GM21723 (cell line): Measurements from ENCODE around the gene PHC2.
A peak's percentile ranks its signal among the peaks of the same experiment; 100 is the strongest.
"Not testable (repeated sequence)": the region's sequence is repeated elsewhere in the genome, so short reads cannot be mapped to it uniquely, and the experiment has no call there.

Experiments used
- ATAC-seq: cut with Tn5 transposase; IDR thresholded peaks from one replicate; pipeline ENCODE4 v1.9.1; 2021; ENCODE audit warnings: mild to moderate bottlenecking, moderate library complexity; ENCODE audit not compliant: unreplicated experiment

PHC2 gene

GRCh38 chr1:33298623-33299277 lies 132.1 kb downstream of the PHC2 start:
- no peak for ATAC-seq

- ATAC-seq: no peak
Observed at GRCh38 chr1:33297911-33298622, 132.8 kb downstream of the PHC2 start.

- ATAC-seq: no peak
Observed at GRCh38 chr1:33296824-33297223, 134.1 kb downstream of the PHC2 start.

GRCh38 chr1:33296082-33296458 lies 134.8 kb downstream of the PHC2 start:
- no peak for ATAC-seq

- peak; percentile 86 for ATAC-seq
Observed at GRCh38 chr1:33295450-33296081, 135.3 kb downstream of the PHC2 start.

- no peak for ATAC-seq
Observed at GRCh38 chr1:33295023-33295422, 135.9 kb downstream of the PHC2 start.

- ATAC-seq: no peak
Observed at GRCh38 chr1:33294071-33295010, 136.6 kb downstream of the PHC2 start.

- no peak for ATAC-seq
Observed at GRCh38 chr1:33292726-33293340, 138.1 kb downstream of the PHC2 start.

- not testable (repeated sequence) for ATAC-seq
Observed at GRCh38 chr1:33290615-33291014, 140.3 kb downstream of the PHC2 start.

- ATAC-seq: no peak
Observed at GRCh38 chr1:33289858-33290154, 141.1 kb downstream of the PHC2 start.

- no peak for ATAC-seq
Observed at GRCh38 chr1:33288976-33289857, 141.7 kb downstream of the PHC2 start.

GRCh38 chr1:33287317-33287716 lies 143.6 kb downstream of the PHC2 start:
- ATAC-seq: no peak

GRCh38 chr1:33286451-33287185 lies 144.3 kb downstream of the PHC2 start:
- ATAC-seq: no peak

GRCh38 chr1:33284049-33284448 lies 146.8 kb downstream of the PHC2 start:
- no peak for ATAC-seq

GRCh38 chr1:33282791-33283190 lies 148.1 kb downstream of the PHC2 start:
- no peak for ATAC-seq

GRCh38 chr1:33281554-33282303 lies 149.2 kb downstream of the PHC2 start:
- ATAC-seq: no peak

GRCh38 chr1:33280091-33280661 lies 150.7 kb downstream of the PHC2 start:
- no peak for ATAC-seq

GRCh38 chr1:33277488-33278084 lies 153.3 kb downstream of the PHC2 start:
- no peak for ATAC-seq
